Measurements from ENCODE around the gene IZUMO1. TPM values are rescaled to one million over a fixed set of nuclear protein-coding genes. Genes with fewer than 3 reads are reported as not detected.
A peak's percentile ranks its signal among the peaks of the same experiment; 100 is the strongest.

Gene IZUMO1
- total RNA-seq, 1 donor from 2014 or later: not detected

DNA sequence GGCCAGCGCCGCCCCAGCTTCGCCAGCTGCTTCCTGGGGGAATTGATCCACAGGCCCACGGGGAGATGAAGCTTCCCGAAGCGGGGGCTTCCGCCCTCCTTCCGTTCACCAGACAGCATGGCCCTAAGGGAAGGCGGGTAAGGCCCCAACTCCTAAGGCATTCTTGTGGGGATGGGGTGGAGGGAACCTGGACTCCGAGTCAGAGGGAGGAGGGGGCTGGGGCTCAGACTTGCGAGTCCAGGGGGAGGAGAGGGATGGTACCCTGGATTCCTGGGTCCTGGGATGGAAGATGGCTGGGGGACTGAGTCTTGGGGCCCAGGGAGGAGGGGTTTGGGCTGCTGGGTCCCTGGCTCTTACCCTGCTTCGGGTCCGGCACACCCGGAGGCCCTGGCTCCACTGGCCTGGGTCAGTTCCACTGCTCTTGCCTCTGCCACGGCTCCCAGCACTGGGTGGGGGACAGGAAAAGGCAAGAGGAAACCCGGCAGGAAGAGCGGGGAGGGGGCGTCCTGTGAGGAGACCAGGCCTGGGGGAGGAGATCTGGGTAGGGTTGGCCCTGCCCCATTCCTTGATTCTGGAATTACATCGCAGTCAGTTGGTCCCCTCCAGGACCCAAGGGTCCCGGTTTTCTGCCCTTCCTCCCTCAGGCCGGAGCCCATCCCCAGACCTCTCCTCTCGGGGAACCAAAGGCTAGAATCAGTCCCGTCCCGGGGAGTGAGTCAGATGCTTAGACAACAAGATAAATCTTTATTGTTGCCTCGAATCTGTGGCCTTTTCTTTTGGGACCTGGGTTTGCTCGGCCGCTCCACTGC is 6.3 kb downstream of the IZUMO1 start, which contains the start of gene RASIP1:
RASIP1 (minus strand) TSS at position 447 of the 809 bp plus-strand sequence; CDS start at position 119, 328 bp downstream.
- Mint-ChIP-seq H3K4me3 (peak within 1 kb of the TSS; percentile 33), H3K27ac (no peak within 1 kb of the TSS), H3K4me1 (ENCODE audit: low read depth) (peaks cover 18% of the 10 kb centered on the region), H3K9me3 (no peaks in the 10 kb centered on the region), H3K27me3 (ENCODE audit: insufficient read depth) (no peaks in the 10 kb centered on the region), H3K36me3 (ENCODE audit: low read depth) (no peaks in the 10 kb centered on the region)
- DNase-seq (ENCODE audit: low spot score): no peak
- intact Hi-C loops (cut with micrococcal nuclease): loop anchor here (10.0 kb wide), 1 partner anchor 326 kb away; no protein-coding TSS in a partner anchor

DNA sequence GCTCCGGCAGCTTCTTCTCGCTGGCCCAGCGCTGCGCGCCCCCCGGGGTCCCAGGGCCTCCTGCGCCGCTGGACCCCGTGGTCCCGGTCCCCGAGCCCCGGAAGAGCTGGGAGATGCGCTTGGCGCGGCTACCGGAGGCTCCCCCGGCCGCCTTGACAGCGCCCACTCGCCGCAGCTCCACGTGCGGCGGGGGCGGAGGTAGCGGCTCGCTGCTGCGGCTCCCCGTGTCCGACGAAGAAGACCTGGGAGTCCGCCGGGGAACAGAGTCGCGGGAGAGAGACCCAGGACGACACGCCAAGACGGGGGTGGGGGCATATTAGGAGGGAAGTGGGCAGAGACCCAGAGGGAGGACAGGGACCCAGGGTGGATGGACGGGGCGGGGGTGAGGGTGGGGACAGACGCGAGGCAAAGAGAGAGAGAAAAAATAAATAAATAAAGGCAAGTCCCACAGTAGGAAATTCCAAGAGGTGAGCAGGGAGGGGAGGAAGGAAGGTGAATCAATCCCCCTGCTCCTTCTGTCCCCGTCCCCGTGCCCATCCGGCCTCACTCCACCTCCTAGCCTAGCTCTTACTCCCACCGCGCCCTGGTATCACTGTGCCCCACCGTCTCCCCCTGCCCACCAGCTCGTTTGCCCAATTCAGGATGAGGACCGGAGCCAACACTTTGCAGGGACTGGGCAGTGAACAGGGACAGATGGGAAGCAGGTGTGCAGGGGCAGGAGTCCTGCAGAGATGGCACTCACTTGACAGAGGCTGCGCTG is 7.1 kb downstream of the IZUMO1 start:
- no peaks in the 10 kb centered on the region for H3K9me3 Mint-ChIP-seq
- H3K27me3 Mint-ChIP-seq (ENCODE audit: insufficient read depth): no peaks in the 10 kb centered on the region
- DNase-seq (ENCODE audit: low spot score): no peak
- H3K27ac Mint-ChIP-seq: no peak overlapping the region
- H3K4me3 Mint-ChIP-seq: peak overlapping the region; percentile 26
- no peaks in the 10 kb centered on the region for H3K36me3 Mint-ChIP-seq (ENCODE audit: low read depth)
- intact Hi-C loops (cut with micrococcal nuclease): loop anchor here (2.0 to 10.0 kb wide), 4 partner anchors 65 to 325 kb away; partner anchors contain the start of genes BCAT2 and HSD17B14
- H3K4me1 Mint-ChIP-seq (ENCODE audit: low read depth): peaks cover 13% of the 10 kb centered on the region

DNA sequence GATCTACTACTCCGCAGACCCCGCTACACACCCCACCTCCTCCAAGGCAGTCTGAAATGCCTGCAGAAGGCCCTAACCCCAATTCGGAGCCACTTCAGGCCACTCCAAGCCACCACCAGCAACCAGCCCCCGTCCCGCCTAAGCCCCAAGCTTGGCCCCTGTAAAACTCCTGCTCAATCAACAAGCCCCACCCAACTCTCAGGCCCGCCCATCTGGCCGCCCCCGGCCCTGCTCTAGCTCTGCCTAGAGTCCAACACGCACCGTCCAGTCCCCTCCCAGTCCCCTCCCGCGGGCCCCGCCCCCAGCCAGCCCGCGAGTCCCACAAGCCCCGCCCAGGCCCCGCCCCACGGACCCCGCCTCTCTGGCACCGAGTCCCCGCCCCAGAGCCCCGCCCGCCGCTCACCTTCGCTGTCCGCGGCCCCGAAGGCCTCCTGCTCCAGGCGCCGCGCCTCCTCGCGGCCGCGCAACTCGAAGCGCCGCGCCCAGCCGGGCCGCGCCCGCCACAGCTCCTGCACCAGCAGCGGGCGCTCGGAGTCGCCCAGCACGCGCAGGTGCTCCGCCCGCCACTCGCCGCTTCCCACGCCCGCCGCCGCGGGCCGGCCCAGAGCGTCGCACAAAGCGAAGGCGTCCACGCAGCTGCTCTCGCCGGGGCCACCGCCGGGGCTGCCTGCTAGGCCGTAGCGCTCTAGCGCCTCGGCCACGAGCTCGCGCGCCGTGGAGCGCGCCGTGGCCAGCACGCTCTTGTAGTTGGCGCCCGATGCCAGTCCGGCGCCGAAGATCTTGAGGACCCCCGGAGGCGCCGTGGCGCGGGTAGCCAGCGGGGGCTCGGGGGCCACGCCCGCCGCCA is 7.9 kb downstream of the IZUMO1 start:
- intact Hi-C loops (cut with micrococcal nuclease): loop anchor here (1.0 to 2.0 kb wide), 8 partner anchors 9 to 245 kb away; partner anchors contain the start of genes BCAT2, CA11 and HSD17B14
- Mint-ChIP-seq H3K4me1 (ENCODE audit: low read depth) (peaks cover 13% of the 10 kb centered on the region), H3K27ac (peak overlapping the region; percentile 52), H3K27me3 (ENCODE audit: insufficient read depth) (no peaks in the 10 kb centered on the region), H3K9me3 (no peaks in the 10 kb centered on the region), H3K4me3 (peak overlapping the region; percentile 64), H3K36me3 (ENCODE audit: low read depth) (no peaks in the 10 kb centered on the region)
- DNase-seq (ENCODE audit: low spot score): peak; percentile 85

- H3K4me3 Mint-ChIP-seq: no peak overlapping the region
- peaks cover 13% of the 10 kb centered on the region for H3K4me1 Mint-ChIP-seq (ENCODE audit: low read depth)
- peak overlapping the region; percentile 34 for H3K27ac Mint-ChIP-seq
- no peaks in the 10 kb centered on the region for H3K9me3 Mint-ChIP-seq
- H3K27me3 Mint-ChIP-seq (ENCODE audit: insufficient read depth): no peaks in the 10 kb centered on the region
- intact Hi-C loops (cut with micrococcal nuclease): no loop called here
- no peaks in the 10 kb centered on the region for H3K36me3 Mint-ChIP-seq (ENCODE audit: low read depth)
- no peak for DNase-seq (ENCODE audit: low spot score)
Observed at GRCh38 chr19:48737360-48737998, 9.2 kb downstream of the IZUMO1 start.

GRCh38 chr19:48735031-48735615 is 11.6 kb downstream of the IZUMO1 start:
- no peak overlapping the region for H3K4me3 Mint-ChIP-seq
- peaks cover 2% of the 10 kb centered on the region for H3K27me3 Mint-ChIP-seq (ENCODE audit: insufficient read depth)
- no peak for DNase-seq (ENCODE audit: low spot score)
- no peak overlapping the region for H3K27ac Mint-ChIP-seq
- H3K36me3 Mint-ChIP-seq (ENCODE audit: low read depth): no peaks in the 10 kb centered on the region
- H3K4me1 Mint-ChIP-seq (ENCODE audit: low read depth): peaks cover 5% of the 10 kb centered on the region
- no peaks in the 10 kb centered on the region for H3K9me3 Mint-ChIP-seq
- intact Hi-C loops (cut with micrococcal nuclease): no loop called here

DNA sequence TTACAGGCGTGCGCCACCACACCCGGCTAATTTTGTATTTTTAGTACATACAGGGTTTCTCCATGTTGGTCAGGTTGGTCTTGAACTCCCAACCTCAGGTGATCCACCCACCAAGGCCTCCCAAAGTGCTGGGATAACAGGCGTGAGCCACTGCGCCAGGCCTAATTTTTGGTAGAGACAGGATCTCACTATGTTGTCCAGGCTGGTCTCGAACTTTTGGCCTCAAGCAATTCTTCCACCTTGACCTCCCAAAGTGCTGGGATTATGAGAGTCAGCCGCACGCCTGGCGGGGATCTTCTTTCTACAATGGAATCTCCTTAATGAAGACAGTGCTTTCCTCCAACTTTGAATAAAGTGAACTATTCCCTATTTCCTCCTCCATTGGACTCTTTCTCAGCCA is 12.1 kb downstream of the IZUMO1 start:
- H3K4me3 Mint-ChIP-seq: no peak overlapping the region
- no peaks in the 10 kb centered on the region for H3K36me3 Mint-ChIP-seq (ENCODE audit: low read depth)
- H3K4me1 Mint-ChIP-seq (ENCODE audit: low read depth): peaks cover 5% of the 10 kb centered on the region
- intact Hi-C loops (cut with micrococcal nuclease): no loop called here
- no peaks in the 10 kb centered on the region for H3K9me3 Mint-ChIP-seq
- no peak overlapping the region for H3K27ac Mint-ChIP-seq
- DNase-seq (ENCODE audit: low spot score): no peak
- H3K27me3 Mint-ChIP-seq (ENCODE audit: insufficient read depth): peaks cover 2% of the 10 kb centered on the region

GRCh38 chr19:48731452-48731851 is 15.3 kb downstream of the IZUMO1 start:
- peaks cover 7% of the 10 kb centered on the region for H3K36me3 Mint-ChIP-seq (ENCODE audit: low read depth)
- H3K27ac Mint-ChIP-seq: no peak overlapping the region
- intact Hi-C loops (cut with micrococcal nuclease): no loop called here

GRCh38 chr19:48728911-48729664 is 17.6 kb downstream of the IZUMO1 start:
- H3K4me1 Mint-ChIP-seq (ENCODE audit: low read depth): peaks cover 20% of the 10 kb centered on the region
- H3K4me3 Mint-ChIP-seq: no peak overlapping the region
- intact Hi-C loops (cut with micrococcal nuclease): loop anchor here (10.0 kb wide), 3 partner anchors 236 to 1684 kb away; partner anchors contain the start of genes C19orf73, FTL, LIN7B and PPFIA3
- no peak for DNase-seq (ENCODE audit: low spot score)
- no peak overlapping the region for H3K27ac Mint-ChIP-seq
- H3K9me3 Mint-ChIP-seq: peaks cover 21% of the 10 kb centered on the region
- peaks cover 2% of the 10 kb centered on the region for H3K27me3 Mint-ChIP-seq (ENCODE audit: insufficient read depth)
- peaks cover 17% of the 10 kb centered on the region for H3K36me3 Mint-ChIP-seq (ENCODE audit: low read depth)

More at GRCh38 chr19:48731452-48731851, 15.3 kb downstream of the IZUMO1 start:
- no peak for DNase-seq (ENCODE audit: low spot score)
- Mint-ChIP-seq H3K9me3 (peaks cover 7% of the 10 kb centered on the region), H3K4me3 (no peak overlapping the region), H3K4me1 (ENCODE audit: low read depth) (peaks cover 4% of the 10 kb centered on the region), H3K27me3 (ENCODE audit: insufficient read depth) (peaks cover 2% of the 10 kb centered on the region)

DNA sequence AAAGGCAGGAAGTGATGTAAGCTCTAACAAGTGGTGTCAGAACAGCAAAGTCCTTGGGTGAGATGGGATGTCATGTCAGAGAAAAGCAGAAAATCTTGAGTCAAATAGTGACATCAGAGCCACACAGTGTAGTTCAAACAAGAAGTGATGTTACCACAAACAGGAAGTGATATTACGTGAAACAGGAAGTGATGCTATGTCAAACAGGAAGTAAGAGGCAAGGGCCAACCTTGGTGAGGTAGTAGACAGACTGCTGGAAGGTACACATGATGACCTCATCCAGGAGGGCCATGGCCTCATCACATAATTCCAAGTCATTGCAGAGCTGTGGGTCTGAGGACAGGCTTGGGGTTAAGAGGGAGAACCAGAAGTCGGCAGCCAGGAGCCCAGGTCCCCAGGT is 20.2 kb downstream of the IZUMO1 start:
- no peaks in the 10 kb centered on the region for H3K27me3 Mint-ChIP-seq (ENCODE audit: insufficient read depth)
- H3K4me1 Mint-ChIP-seq (ENCODE audit: low read depth): peaks cover 20% of the 10 kb centered on the region

GRCh38 chr19:48724796-48725753 is 21.6 kb downstream of the IZUMO1 start:
- Mint-ChIP-seq H3K9me3 (peaks cover 21% of the 10 kb centered on the region), H3K4me3 (peak overlapping the region; percentile 13), H3K27me3 (ENCODE audit: insufficient read depth) (no peaks in the 10 kb centered on the region), H3K27ac (peak overlapping the region; percentile 78), H3K4me1 (ENCODE audit: low read depth) (peaks cover 31% of the 10 kb centered on the region), H3K36me3 (ENCODE audit: low read depth) (peaks cover 17% of the 10 kb centered on the region)
- intact Hi-C loops (cut with micrococcal nuclease): loop anchor here (1.0 to 10.0 kb wide), 4 partner anchors 11 to 1680 kb away; partner anchors contain the start of genes C19orf73, FTL, LIN7B and PPFIA3
- no peak for DNase-seq (ENCODE audit: low spot score)

More for the DNA sequence above, 20.2 kb downstream of the IZUMO1 start:
- DNase-seq (ENCODE audit: low spot score): no peak
- H3K9me3 Mint-ChIP-seq: peaks cover 21% of the 10 kb centered on the region
- H3K27ac Mint-ChIP-seq: peak overlapping the region; percentile 34
- no peak overlapping the region for H3K4me3 Mint-ChIP-seq
- H3K36me3 Mint-ChIP-seq (ENCODE audit: low read depth): peaks cover 17% of the 10 kb centered on the region
- intact Hi-C loops (cut with micrococcal nuclease): loop anchor here (10.0 kb wide), 3 partner anchors 238 to 1682 kb away; partner anchors contain the start of genes C19orf73, FTL, LIN7B and PPFIA3

Data from activated T-helper 1 cell treated with anti-CD3 and anti-CD28 coated beads, Interleukin-12 subunit alpha, Interleukin-12 subunit beta, Interleukin-2, Interleukin-4 antibody, amounts not matched to agents 30 ng/mL and 10 ng/mL and 1 ng/mL, durations not matched to agents 14 hours and 24 hours and 36 hours (primary cell).